ENCODE measurements around the gene PLEKHM3.

GRCh38 chr2:208064220-208064961 lies 39.1 kb upstream of the PLEKHM3 start:
- no peak for TF ChIP-seq CTCF (IDR thresholded peaks at IDR 0.05 in 4 of 5, conservative IDR thresholded peaks at IDR 0.05 in 1 of 5)
- no peak for TF ChIP-seq POLR2A (IDR thresholded peaks at IDR 0.05)

All from gastrocnemius medialis (tissue), 4 donors.